HG02852 (cell line): ENCODE measurements around the gene TNK2.

ENCODE experiments used
- ATAC-seq: cut with Tn5 transposase; IDR thresholded peaks from one replicate; pipeline ENCODE4 v1.9.1; 2021; ENCODE audit warnings: mild to moderate bottlenecking, moderate library complexity; ENCODE audit not compliant: unreplicated experiment

TNK2 gene

DNA sequence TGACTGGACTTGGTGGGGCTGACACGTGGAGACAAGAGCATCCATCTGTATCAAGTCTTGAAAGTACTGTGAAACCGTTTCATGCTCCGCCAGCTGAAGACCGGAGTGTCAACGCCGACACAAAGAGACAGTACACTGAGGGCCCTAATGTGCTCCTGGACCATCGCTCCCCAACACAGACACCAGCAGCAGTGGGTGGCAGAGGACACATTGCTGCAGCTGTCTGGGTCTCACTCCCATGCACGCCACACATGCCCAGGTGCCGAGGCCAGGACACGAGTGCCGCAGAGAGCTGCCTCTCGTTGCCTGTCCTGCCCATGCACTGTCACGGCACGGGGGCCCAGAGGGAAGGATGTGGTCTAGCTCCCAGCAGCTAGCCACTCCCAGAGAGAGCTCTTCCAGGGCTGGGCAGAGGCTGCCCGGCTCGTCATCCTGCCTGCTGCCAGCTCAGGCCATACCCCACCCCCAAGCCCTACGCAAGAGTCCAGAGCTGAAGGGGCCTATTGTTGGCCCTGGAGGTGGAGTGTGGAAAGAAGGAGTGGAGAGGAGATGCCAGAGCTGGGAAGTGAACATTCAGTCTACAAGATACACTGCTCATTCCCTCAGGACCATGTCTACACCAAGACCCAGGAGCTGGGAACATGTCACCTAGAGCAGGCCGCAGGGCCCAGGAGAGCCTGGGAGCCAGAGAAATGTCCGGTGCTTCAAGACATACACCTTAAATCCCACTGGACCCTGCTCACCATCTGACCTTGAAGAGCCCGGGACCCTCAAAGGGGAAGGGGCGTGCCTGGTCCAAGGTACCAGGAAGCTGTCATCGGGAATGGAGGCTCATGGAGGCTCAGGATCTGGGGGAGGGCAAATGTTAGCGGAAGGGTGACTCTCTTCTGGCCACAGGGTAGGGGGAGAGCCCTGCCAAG lies 7.7 kb downstream of the TNK2 start:
- peak; percentile 52 for ATAC-seq

DNA sequence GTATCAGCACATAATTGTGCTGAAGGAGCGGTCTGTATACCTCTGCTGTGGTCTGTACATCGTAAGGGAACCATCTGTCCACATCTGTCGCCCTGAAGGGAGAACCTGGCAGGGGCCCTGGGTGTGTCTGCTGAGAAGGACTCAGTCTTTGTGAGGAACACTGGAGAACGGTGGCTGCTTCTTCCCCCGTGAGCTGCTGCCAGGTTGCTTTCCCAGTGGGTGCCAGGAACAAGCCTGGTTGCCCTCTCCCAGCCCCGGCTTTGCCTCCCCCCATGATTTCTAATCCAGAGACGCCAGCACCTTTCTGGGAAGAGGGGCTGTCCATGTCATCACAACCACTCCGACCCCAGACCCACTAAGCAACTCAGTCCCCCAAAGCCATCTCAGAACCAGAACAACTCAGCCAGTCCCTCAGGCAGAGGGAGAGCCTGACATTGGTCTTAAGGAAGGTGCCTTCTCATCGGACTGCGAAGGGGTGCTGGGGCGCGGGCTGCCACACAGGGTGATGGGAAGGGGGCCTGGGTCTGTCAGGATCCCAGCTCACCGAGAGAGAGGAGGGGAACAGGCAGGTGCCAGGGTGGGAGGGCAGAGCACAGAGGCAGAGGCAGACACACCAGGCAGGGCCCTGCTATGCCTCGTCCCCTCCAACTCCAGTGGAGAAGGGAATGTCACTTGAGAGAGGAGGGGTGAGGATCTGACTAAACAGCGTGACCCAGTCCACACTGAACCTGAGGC lies 8.5 kb downstream of the TNK2 start:
- no peak for ATAC-seq

DNA sequence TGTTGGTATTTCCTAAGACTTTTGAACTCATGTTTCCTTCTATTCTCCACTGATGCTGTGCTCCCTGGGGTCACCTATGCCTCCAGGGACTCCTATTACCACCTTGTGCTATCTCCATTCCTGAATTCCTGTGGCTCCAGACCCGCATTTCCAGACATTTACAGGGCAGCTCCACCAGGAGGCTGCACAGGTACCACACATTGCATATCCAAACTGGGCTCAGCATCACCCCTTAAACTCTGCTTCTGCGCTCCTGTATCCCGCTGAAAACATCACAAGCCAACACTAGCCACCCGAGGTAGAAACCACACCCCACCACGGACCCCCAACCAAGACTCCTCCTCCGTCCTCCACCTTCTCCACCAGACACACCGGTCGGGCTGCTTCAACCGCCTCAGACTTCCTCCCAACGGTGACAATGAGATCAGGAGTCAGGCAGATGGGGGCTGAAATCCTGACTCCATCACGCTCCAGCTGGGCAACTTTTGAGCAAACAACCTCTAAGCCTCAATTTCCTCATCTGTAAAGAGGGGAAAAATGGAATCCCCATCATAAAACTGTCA lies 10.4 kb downstream of the TNK2 start:
- ATAC-seq = no peak

DNA sequence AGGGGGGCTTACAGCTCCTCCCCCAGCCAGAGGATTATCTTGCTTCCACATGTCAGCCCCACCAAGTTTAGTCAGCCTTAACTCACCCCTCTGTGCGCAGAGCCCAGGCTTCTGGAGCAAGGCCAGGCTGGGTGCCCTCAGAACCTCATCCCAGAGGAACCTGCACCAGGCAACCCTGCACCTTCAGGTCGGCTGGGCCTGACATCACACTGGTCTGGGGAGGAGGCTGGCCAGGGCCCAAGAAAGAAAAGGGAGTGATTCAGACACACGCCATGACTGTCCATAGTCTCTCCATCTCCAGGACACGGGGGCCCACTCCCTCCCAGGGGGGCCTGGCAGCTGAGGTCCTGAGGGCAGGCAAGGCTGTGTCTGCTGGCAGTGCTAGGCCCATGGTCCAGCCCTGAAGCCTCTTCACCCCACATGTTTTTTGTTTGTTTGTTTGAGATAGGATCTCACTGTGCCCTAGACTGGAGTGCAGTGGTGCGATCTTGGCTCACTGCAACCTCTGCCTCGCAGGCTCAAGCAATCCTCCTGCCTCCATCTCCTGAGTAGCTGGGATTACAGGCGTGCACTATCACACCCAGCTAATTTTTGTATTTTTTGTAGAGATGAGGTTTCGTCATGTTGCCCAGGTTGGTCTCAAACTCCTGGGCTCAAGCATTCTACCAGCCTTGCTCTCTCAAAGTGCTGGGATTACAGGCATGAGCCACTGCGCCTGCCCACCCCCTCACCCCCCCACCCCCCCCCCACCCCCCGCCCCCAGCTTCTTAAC lies 11.1 kb downstream of the TNK2 start:
- no peak for ATAC-seq

DNA sequence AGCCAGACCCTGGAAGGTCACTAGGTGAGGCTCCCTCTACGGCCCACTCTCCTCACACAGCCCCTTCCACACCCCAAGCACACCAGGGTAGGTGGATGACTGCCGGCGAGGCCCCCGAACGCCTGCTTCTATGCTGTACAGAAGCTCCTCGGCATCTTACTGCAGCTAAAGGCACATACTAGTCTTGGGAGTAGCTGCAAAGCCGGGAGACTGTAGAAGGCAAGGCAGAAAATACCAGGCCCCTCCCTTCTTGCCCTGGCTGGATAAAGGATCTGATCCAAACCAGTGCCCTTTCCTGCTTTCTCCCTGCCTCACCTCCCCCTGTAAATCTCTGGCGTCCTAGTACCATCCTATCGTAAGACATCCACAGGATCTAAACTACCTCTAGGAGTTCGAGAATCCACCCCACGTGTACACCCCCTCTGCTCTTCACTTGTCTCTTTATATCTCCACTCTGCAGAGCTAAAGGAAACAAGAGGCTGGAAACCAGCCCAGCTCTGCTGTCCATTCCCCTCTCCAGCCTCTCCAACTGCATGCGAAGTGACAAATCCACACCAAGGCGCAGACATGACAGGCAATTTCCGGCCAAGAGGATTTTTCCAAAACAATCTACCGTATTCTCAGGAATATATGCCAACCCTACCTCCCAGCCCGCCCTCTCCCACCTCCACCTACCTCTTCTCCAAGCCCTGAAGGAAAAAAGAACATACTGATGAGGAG lies 11.8 kb downstream of the TNK2 start:
- no peak for ATAC-seq

DNA sequence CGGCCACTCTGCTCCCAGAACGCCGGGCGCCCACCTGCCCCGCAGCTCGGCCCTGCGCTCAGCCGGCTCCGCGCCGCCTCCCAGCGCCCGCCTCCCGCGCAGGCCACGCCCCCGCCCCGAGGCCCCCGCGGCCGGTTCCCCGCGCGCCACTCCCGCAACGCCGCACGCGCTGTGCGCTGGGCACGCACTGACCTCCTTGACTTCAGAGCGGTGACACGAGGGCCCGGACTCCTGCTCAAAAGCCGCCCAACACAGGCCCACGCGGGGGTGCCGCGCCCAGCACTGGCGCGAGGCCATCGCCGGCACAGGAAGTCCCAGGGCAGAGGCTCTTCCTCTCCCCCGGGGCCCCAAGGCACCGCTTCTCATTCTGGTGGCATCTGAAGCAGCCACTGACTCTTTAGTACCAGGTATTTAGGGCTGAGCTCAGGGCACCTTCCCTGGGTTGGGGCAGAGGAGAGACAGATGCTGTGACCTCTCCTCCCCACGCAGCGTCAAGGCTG lies 12.4 kb downstream of the TNK2 start:
- peak; percentile 42 for ATAC-seq

DNA sequence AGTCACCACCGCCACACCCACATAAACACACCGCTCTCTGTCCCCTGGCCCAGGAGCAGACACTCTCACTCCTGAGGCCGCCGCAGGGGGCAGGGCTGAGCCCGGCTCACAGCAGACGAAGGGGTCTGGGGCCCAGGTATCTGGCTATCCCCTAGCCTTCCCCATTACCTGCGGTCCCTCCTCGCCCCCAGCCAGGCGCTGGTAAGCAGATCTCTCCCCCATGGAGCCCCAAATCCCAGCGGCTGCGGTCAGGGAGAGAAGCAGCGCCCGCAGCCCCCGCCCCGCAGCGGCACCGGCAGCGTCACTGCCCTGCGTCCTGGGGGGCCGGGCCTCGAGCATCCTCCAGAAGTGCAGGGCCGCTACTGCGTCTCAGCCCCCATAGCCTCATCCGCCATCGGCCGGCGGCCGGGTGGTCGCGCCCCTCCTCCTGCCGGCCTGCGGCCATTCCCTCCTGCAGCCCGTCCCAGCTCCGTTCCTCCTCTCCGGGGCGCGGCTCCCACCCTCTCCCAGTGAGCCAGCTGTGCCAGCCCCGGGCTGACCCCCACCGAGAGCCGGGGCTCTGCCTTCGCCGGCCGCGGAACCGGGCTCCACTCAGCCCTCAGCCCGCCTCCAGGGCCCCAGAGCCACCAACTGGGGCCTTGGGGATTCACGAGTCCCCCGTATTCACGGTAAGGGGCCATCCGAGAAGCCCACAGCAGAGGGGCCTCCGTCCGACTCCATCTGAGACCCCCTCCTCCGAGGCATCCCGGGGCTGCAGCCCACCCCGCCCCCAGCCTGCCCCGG lies 13.1 kb downstream of the TNK2 start:
- peak; percentile 67 for ATAC-seq

DNA sequence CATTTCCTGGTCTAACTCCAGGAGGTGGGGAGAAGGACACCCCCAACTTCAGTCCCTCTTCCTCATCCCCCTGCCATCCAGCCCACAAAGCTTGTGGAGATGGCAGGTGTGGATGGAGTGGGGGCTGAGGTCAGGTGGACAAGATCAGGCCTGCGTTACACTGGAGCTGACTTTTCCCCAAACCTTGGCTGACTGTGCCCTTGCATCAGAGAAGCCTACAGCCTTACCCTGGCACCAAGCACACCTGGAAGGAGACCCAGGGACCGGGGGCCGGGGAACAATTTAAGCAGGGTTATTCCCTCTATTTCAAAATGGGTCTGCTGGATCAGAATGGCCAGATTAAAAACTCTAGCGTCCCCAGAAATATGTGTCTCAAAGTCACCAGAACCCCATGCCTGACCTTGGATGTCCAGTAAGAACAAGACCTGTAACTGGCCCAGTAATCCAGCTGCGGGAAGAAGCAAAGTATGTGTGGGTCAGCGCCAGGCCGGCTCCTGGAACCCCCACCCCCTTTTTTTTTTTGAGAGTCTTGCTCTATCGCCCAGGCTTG lies 14.4 kb downstream of the TNK2 start:
- no peak for ATAC-seq

DNA sequence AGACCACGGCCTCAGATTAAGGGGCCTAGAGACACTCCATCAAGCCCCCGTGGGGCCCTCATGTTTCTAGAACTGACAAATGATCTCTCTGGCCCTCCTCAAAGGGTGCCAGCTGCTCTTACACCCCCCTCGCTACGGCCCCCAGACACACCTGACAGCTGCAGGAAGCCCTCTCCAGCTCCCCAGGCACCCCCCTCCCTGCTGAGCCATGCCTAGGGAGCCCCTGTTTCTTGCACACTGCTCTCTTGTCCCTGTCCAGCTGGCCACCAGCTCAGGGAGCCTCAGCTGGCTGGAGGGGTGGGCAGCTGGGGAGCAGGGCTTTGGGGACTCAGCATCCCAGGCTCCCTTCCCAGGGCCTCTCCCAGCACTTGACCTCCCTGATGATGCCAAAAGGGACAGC lies 14.8 kb downstream of the TNK2 start:
- no peak for ATAC-seq

DNA sequence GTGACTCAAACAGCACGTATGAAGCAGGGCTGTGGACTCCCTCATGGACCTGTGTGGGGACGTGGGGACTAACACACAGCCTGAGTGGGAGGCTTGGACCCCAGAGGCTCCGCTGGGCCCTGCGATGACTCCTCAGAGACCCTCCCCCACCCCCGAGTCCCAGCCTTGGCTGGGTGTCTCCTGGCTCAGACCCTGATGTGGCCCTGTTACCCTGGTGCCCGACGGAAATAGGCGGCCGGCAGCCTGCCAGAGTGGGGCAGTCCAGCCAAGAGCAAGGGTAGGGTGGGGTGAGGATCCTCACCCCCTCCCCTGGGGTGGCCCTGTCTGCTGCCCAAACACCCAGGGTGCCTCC lies 15.3 kb downstream of the TNK2 start:
- ATAC-seq = no peak

DNA sequence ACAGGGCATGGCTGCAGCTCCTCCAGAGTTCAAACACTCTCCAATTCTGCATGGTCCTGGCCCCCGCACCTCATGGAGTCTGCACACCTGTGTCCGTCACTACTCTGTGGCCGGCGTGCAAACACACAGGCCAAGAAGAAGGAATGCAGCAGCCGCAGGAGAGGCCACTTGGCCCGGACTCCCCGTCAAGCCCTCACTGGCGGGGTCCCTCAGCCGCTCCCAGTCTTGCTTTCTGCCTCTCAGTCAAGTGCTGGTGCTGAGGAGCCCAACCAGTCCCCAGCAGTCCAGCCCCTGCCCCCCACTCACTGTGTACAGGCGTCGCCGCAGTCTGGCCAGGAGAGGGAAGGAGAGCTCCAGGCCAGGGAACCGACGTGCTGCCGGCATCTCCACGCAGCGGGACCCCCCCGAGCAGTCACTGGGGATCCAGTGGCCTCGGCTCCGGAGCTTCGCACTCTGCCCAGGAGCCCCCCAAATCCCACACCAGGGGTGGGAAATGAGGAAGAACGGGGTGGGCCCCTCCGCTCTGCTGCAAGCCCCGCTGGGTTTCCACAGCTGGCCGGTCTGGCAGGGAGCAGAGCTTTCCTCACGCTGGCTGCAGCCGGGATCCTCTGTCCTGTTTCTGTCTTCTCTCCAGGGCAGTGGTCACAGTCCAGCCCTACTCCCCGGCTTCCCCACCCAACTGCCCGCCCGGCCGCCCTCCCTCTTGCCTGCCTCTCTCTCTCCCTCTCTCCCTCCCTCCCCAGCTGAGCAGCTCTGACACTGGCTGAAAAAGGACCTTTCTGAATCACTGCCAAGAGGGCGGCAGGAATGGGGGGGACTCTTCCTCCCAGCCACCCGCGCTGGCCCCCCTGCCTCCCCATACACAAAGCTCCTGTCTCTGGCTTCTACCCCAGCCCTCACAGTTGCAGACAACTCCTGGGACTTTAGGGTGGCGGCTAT lies 16.0 kb downstream of the TNK2 start:
- ATAC-seq = no peak

DNA sequence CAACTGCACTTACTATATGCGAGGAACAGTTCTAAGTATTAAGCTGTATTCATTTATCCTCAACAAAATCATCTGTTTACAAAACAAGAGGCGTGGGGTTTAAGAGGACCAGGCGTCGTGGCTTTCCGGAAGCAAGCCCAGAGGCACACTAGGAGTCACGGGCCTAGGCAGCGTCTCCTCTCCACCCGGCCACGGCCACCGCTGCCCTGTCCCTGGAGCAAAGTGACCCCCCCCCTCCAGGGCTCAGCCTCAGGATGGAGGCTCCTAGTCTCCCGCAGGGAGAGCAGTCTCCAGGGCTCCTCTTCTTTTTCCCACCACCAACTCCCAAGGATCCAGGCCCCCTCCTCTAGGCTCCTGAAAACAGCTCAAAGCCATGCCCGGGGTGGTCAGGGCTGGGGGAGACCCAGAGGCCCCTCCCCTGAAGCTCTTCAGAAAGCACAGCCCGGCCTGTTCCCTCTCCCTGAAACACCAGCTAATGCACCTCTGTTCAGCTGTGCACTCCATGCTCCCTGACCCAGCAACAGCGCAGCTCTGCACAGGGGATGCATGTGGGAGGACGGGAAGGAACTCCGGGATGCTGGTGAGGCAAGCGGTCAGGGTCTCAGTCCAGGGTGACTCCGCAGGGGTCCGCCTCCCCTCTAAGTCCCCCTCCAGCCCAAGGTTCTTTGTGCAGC lies 16.8 kb downstream of the TNK2 start:
- ATAC-seq = no peak

DNA sequence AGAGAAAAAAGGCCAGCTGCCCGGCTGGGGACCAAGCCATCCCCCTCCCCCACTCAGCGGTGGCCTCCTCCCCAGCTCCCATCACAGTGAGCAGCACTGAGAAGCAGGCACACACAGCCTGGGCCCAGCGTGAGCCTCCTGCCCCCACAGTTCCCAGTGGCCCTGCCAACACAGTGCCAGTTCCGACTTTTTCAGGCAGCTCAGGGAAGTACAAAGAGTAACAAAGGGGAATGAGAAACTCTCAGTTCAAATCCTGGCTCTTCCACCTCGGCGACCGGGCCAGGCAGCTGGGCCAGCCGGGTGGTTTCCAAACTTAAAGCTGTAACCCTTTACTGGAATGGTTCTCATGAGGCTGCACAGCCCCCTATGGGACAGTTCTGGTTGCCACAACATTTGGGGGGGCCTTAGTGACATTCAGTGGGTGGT lies 18.5 kb downstream of the TNK2 start:
- no peak for ATAC-seq

DNA sequence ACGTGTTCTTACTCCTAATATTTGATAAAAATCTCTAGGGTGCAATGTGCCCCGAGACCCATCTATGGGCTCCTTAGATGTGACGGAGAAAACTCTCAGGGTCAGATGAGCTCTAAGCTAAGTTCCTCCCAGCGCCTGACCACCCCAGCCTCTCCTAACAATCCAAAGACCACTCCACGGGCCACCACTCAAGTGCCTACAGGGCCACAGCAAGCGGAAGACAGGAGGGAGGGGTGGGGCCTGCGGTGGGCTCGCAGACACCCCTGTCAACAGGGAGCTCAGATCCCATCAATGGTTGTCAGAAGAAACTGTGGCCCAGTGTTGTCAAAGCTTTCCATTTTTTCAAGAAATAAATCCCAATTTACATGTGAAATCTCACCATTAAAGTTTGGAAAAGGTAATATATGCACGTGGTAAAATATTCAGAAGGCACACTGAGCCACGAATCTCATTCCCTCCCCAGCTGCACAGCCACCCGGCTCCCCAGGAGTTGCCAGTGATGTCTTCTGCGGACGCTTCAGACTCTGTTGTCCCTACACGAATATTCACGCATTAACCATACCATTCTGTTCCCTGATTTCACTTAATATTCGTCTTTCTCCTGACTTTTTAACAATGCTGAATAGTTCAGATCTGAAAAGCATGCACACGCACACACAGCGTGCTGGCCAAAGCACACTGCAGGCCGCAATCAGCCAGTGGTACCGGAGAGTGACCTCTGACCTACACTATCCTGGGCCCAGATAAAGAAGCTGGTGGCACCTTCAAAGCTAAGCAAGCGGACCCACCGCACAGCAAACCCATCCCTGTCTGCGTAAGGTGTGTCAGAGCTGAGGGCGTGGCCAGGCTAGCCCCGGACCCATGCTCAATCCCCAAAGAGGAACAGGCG lies 19.1 kb downstream of the TNK2 start:
- no peak for ATAC-seq

DNA sequence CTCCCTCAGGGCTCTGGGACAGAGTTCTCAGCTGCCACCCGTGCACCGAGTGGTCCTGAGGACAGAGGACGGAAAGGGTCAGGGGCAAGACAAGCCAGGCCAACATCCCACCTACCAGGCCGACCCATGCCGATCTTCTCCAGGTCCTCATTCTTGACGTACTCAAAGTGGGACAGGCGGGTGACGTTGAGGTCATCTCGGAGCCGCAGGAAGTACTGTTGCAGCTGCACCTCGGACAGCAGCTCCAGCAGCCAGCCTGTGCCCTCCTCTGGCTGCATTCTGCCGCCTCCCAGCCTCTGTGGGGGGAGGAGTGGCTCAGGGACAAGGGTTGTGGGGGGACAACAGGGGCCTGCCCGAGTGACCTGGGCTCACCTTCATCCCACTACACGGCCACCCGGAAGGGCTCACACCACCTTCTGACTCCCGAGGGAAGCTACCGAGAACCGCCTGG lies 20.0 kb downstream of the TNK2 start:
- ATAC-seq = no peak

DNA sequence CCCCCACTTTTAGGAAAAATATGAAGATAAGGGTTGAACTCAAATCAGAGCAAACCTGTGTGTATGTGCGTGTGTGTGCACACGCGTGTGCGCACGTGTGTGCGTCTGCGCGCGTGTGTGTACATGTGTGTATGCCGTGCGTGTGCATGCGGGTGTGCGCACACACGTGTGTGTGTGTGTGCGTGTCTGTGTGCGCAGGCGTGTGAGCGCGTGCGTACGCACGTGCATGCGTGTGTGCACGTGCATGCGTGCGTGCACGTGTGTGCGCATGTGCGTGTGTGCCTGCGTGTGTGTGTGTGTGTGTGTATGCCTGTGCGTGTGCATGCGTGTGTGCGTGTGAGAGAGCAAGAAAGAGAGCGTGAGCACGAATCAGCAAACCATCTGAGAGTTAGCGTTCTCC lies 20.7 kb downstream of the TNK2 start:
- no peak for ATAC-seq
